GM23248 (cell line): ENCODE data around the gene MEGF11.

Source experiments
- EZH2 ChIP-seq: fragments of 200-600 bp; sonication (generic); IDR thresholded peaks from 2 replicates; pipeline ENCODE4 v1.6.1; 2018; ENCODE audit warnings: antibody characterized with exemption, mild to moderate bottlenecking; ENCODE audit not compliant: insufficient read depth, poor library complexity, severe bottlenecking
- EZH2phosphoT487 ChIP-seq: fragments of 200-600 bp; sonication (generic); IDR thresholded peaks from 2 replicates; pipeline ENCODE4 v1.6.1; 2018; ENCODE audit warnings: antibody characterized with exemption, moderate library complexity, mild to moderate bottlenecking, low read depth; ENCODE audit not compliant: insufficient read depth

- TF ChIP-seq EZH2phosphoT487 = no peak
- TF ChIP-seq EZH2 = no peak
Measured at GRCh38 chr15:65873256-65873655, 380.3 kb downstream of the MEGF11 start.
